GDM1 (cell line): Measurements from ENCODE around the gene GNL1.

Source experiments
- DNase-seq: peaks from one replicate; lab custom pipeline; 2025; lab: John Stamatoyannopoulos, UW

The GNL1 gene

GRCh38 chr6:30556066-30556905 is at the start of gene GNL1:
GNL1 (minus strand) TSS chr6:30556489; CDS start chr6:30556203, 286 bp downstream.
- peak; percentile 83 for DNase-seq

GRCh38 chr6:30603961-30604360 is 47.7 kb upstream of the GNL1 start:
- no peak for DNase-seq

DNA sequence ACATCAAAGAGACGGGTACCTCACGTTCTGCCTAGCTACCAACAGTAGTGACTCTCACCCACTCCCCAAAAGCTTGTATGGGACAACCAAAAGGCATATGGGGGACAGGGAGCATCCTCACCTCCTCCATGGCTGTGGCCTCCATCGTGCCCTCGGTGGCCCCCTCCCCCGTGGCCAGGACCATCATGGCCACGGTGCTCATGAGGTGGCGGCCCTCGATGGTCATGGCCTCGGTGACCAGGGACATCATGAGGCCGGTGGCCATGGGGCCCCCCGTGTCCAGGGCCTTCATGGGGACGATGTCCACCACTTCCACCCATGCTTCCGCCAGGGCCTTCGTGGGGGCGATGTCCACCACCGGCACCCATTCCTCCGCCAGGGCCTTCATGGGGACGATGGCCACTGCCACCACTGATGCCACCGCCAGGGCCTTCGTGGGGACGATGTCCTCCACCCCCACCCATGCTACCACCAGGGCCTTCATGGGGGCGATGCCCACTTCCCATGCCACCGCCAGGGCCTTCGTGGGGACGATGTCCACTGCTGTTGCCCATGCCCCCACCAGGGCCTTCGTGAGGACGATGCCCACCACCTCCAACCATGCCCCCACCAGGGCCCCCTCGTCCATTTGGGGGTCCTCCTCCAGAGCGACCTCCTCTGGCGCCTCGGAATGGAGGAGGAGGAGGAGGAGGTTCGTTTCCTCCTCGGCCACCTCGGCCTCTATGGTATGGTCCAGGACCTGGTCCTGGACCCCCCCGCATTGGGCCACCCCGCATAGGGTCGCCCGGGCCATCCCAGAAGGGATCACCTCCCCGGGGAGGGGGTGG is 45.7 kb upstream of the GNL1 start:
- no peak for DNase-seq

DNA sequence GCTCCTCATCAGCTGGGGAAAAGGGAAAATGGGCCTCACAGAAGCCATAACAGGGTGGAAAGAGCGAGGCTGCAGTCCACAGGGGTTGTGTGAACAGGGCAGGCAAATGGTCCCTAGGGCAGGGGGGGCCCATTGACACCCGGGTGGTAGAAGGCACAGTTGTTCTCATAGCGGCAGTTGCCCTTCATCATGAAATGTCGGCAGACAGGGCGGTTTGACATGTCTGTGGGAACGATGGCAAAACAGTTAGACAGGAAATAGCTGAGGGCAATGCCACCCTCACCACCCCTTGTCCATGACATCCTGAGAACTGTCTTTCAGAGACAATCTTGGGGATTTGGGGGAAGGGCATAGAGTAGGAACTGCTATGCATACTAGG is 45.1 kb upstream of the GNL1 start:
- DNase-seq: no peak

- no peak for DNase-seq
These were observed 44.2 kb upstream of the GNL1 start for GRCh38 chr6:30600451-30600961.

GRCh38 chr6:30599625-30600324 is 43.5 kb upstream of the GNL1 start:
- no peak for DNase-seq

GRCh38 chr6:30598912-30599624 is 42.8 kb upstream of the GNL1 start:
- no peak for DNase-seq

DNA sequence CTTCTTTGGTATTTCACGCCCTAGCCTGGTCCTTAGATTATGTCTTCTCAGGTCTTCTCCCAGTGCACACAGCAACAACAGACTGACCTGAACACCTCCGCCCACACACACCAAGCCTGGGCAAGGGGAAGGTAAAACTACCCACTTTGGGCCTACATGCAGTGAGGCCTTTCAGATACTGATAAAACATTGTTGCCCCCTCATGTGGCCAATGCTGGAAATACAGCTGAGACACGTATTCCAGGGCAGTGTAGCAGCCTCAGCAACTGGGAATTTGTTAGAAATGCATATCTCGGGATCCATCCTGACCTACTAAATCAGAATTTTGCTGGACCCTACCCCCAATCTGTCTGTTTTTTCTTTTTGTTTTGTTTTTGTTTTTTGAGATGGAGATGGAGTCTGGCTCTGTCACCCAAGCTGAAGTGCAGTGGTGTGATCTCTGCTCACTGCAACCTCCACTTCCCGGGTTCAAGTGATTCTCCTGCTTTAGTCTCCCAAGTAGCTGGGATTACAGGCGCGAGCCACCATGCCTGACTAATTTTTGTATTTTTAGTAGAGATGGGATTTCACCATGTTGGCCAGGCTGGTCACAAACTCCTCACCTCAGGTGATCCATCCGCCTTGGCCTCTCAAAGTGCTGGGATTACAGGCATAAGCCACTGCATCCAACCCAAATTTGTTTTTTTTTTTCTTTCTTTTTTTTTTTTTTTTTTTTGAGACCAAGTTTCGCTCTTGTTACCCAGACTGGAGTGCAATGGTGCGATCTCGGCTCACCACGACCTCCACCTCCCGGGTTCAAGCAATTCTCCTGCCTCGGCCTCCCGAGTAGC is 41.2 kb upstream of the GNL1 start:
- DNase-seq: peak; percentile 52

DNA sequence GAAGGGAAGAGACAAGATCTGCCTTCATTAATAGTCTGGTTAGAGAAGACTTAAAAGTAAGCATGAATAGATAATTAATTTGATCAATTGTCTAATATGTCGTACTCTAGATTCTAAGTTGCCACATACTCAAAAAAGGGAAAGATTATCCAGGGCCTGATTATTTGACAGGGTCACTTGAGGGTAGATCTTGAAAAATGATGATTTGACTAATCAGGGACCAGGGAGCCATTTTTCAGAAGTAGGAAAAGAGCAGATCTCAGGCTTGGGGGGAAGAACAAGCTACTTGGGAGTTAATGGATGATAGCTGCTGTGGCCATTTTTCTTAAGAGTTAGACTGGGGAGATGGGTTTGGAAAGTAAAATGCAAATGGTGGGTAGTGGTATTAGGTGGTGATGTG is 36.0 kb upstream of the GNL1 start:
- DNase-seq: no peak

DNA sequence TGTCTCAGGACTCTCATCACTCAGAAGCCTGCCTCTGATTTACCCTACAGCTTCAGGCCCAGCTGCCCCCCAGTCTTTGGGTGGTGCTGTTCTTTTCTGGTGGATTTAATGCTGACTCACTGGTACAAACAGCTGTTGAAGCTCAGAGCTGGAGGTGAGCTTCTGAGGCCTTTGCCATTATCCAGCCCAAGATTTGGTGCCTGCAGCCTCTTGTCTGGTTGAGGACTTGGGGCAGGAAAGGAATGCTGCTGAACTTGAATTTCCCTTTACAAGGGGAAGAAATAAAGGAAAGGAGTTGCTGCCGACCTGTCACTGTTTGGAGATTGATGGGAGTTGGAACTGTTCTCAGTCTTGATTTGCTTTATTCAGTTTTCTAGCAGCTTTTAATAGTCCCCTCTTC is 34.7 kb upstream of the GNL1 start:
- no peak for DNase-seq

GRCh38 chr6:30590509-30590908 is 34.2 kb upstream of the GNL1 start:
- DNase-seq: no peak

GRCh38 chr6:30589754-30590358 is 33.6 kb upstream of the GNL1 start:
- DNase-seq: no peak

DNA sequence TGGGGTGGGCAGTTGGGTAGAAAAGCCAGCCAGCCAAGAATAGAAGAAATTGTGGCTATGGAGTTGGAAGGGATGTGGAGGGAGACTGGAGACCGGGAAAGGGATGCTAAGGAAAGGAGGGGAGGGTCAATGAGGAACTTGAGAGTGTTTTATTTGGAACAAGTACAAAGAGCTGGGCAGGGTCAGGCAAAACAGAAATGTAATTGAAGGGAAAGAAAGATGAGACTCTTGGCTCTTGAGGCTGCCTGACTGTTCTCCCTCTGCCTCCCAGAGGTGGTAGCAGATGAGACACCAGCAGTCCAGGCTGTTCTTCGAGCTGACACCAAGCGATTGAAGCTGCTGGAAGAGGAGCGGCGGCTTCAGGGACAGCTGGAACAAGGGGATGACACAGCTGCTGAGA is 27.6 kb upstream of the GNL1 start:
- DNase-seq: no peak

GRCh38 chr6:30578051-30578450 is 21.8 kb upstream of the GNL1 start:
- no peak for DNase-seq

DNA sequence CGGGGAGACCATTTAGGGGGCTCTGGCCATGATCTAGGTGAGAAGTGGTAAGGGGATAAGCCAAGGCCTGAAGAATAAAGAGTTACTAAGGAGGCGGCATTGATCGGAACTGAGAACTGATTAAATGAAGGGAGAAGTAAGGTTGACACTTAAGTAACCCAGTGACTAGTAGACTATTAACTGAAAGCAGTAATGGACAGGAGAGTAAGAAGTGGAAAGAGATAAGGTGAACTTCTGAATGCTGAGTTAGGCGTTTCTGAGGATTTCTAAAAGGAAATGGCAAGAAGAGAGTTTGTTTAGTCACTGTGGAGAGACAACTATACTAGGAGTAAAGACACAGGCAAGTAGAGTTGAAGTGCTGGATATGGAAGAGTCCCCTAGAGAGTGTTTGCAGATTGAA is 16.8 kb upstream of the GNL1 start:
- no peak for DNase-seq

GRCh38 chr6:30572148-30572547 is 15.9 kb upstream of the GNL1 start:
- DNase-seq: no peak

DNA sequence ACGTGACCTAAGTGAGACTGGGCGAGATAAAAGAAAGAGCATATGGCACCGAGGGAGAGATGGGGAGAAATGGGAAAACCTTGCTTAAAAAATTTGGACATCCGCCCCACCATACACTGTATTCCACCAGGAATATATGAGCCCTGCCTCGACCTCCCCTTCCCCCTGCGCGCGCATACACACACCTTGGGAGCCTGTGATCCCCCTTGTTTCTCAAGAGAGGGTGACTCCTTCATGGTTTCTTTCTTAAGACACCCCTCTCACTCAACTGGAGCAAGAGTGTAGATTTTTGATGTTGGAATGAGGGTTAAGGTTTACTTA is 15.4 kb upstream of the GNL1 start:
- no peak for DNase-seq

- DNase-seq: peak; percentile 95
These were observed 14.9 kb upstream of the GNL1 start, which contains the start of gene ABCF1 for GRCh38 chr6:30571075-30571761. ABCF1 (plus strand) TSS chr6:30571442; CDS start chr6:30571488, 46 bp downstream.

GRCh38 chr6:30570740-30571074 is 14.4 kb upstream of the GNL1 start:
- DNase-seq: no peak

GRCh38 chr6:30570263-30570662 is 14.0 kb upstream of the GNL1 start:
- no peak for DNase-seq
